ENCODE measurements around the gene CTLA4. TPM values are rescaled to one million over a fixed set of nuclear protein-coding genes. Genes with fewer than 3 reads are reported as not detected.

CTLA4 gene
- polyA plus RNA-seq, 3 donors, result 0.08 TPM; not detected in 2

DNA sequence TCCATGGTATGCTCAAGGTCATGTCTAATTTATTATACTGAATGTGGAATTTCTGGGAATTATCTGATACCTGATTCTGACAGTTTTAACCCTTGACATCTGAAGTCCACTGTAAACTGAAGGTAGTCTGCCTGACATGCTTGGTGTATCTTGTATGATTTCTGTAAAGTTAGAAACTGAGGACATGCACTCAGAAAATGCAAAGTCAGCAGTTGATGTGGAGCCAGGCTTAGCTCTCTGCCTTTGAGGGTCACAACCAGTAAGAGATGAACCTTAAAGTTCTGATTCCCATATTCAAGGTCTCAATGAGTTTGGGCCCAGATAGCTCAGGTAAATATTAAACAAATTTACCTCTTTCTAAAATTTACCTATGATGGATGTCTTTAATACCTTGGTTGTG is 12.3 kb upstream of the CTLA4 start:
- Mint-ChIP-seq H3K4me1 (peaks cover 15% of the 10 kb centered on the region), H3K4me3 (no peak overlapping the region), H3K27ac (no peak overlapping the region), H3K9me3 (peaks cover 0 to 3% (median 0%) of the 10 kb centered on the region in 7 donors), H3K36me3 (no peaks in the 10 kb centered on the region), H3K27me3 (ENCODE audit: low read depth in 3 of 3) (peaks cover 0 to 2% (median 2%) of the 10 kb centered on the region in 3 donors)
- no peaks in the 10 kb centered on the region for H3K79me2 ChIP-seq (ENCODE audit: insufficient read depth, low read length)
- no peak overlapping the region for H3K9ac ChIP-seq (ENCODE audit: insufficient read depth, low read length, poor library complexity, severe bottlenecking)
- H3K27ac ChIP-seq (ENCODE audit: low read depth in 1 of 2, low read length in 2 of 2), result no peak overlapping the region
- H4K20me1 ChIP-seq (ENCODE audit: insufficient read depth, low read length), result no peaks in the 10 kb centered on the region
- H3K9me3 ChIP-seq (replicated peaks in 1 of 2; ENCODE audit: control insufficient read depth in 1 of 2, insufficient read depth in 1 of 2, low read length in 2 of 2), result no peaks in the 10 kb centered on the region
- no peak for DNase-seq
- TF ChIP-seq, protein P1, sequence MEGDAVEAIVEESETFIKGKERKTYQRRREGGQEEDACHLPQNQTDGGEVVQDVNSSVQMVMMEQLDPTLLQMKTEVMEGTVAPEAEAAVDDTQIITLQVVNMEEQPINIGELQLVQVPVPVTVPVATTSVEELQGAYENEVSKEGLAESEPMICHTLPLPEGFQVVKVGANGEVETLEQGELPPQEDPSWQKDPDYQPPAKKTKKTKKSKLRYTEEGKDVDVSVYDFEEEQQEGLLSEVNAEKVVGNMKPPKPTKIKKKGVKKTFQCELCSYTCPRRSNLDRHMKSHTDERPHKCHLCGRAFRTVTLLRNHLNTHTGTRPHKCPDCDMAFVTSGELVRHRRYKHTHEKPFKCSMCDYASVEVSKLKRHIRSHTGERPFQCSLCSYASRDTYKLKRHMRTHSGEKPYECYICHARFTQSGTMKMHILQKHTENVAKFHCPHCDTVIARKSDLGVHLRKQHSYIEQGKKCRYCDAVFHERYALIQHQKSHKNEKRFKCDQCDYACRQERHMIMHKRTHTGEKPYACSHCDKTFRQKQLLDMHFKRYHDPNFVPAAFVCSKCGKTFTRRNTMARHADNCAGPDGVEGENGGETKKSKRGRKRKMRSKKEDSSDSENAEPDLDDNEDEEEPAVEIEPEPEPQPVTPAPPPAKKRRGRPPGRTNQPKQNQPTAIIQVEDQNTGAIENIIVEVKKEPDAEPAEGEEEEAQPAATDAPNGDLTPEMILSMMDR (IDR thresholded peaks at IDR 0.05), result no peak
- H3K36me3 ChIP-seq (replicated peaks in 1 of 2; ENCODE audit: control insufficient read depth in 1 of 2, insufficient read depth in 2 of 2, low read length in 2 of 2), result no peaks in the 10 kb centered on the region
- H3K4me2 ChIP-seq (replicated peaks; ENCODE audit: extremely low read depth, low read length, poor library complexity, severe bottlenecking), result no peak overlapping the region
- H2AFZ ChIP-seq (ENCODE audit: insufficient read depth, low read depth, low read length, poor library complexity, severe bottlenecking), result no peak overlapping the region
- intact Hi-C loops (cut with micrococcal nuclease), result loop anchor here (10.0 kb wide), 1 partner anchor 50 kb away; no protein-coding TSS in a partner anchor
- H3K4me1 ChIP-seq (ENCODE audit: control insufficient read depth in 1 of 2, insufficient read depth in 2 of 2, low read length in 2 of 2), result peaks cover 9 to 11% of the 10 kb centered on the region in 2 donors
- H3K4me3 ChIP-seq (replicated peaks in 1 of 3; ENCODE audit: low read depth in 2 of 3, low read length in 3 of 3), result no peak overlapping the region
- no peaks in the 10 kb centered on the region for H3K27me3 ChIP-seq (ENCODE audit: control insufficient read depth in 2 of 2, insufficient read depth in 2 of 2, low read length in 2 of 2)

DNA sequence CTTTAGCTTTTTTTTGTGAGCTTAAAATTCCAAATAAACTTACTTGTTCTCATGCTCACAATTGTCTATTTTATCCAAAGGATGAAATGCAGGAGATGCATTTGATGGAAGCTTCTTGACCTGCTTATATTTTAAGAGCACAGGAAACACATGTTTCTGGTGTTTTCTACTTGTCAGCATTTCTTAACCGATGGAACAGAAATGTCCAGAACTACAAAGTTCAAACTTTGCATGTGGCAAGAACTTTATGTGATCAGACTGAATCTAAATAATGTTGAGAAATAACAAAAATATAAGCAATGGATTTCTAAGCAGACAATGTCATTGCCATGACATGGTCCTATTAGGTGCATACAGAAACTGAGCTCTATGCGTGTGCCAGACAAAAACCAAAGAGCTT is 9.9 kb upstream of the CTLA4 start:
- Histone ChIP-seq H2AFZ (ENCODE audit: insufficient read depth, low read depth, low read length, poor library complexity, severe bottlenecking) (no peak overlapping the region), H3K79me2 (ENCODE audit: insufficient read depth, low read length) (no peaks in the 10 kb centered on the region), H4K20me1 (ENCODE audit: insufficient read depth, low read length) (no peaks in the 10 kb centered on the region), H3K36me3 (replicated peaks in 1 of 2; ENCODE audit: control insufficient read depth in 1 of 2, insufficient read depth in 2 of 2, low read length in 2 of 2) (no peaks in the 10 kb centered on the region), H3K4me2 (replicated peaks; ENCODE audit: extremely low read depth, low read length, poor library complexity, severe bottlenecking) (no peak overlapping the region), H3K27me3 (ENCODE audit: control insufficient read depth in 2 of 2, insufficient read depth in 2 of 2, low read length in 2 of 2) (no peaks in the 10 kb centered on the region), H3K4me1 (ENCODE audit: control insufficient read depth in 1 of 2, insufficient read depth in 2 of 2, low read length in 2 of 2) (peaks cover 9 to 11% of the 10 kb centered on the region in 2 donors), H3K9ac (ENCODE audit: insufficient read depth, low read length, poor library complexity, severe bottlenecking) (no peak overlapping the region), H3K4me3 (replicated peaks in 1 of 3; ENCODE audit: low read depth in 2 of 3, low read length in 3 of 3) (no peak overlapping the region), H3K27ac (ENCODE audit: low read depth in 1 of 2, low read length in 2 of 2) (no peak overlapping the region), H3K9me3 (replicated peaks in 1 of 2; ENCODE audit: control insufficient read depth in 1 of 2, insufficient read depth in 1 of 2, low read length in 2 of 2) (no peaks in the 10 kb centered on the region)
- no peak for DNase-seq
- TF ChIP-seq, protein P1 (IDR thresholded peaks at IDR 0.05), result no peak
- H3K4me3 Mint-ChIP-seq, result no peak overlapping the region
- H3K27me3 Mint-ChIP-seq (ENCODE audit: low read depth in 3 of 3), result peaks cover 2 to 3% (median 2%) of the 10 kb centered on the region in 3 donors
- no peak overlapping the region for H3K27ac Mint-ChIP-seq
- H3K36me3 Mint-ChIP-seq, result no peaks in the 10 kb centered on the region
- H3K9me3 Mint-ChIP-seq, result peaks cover 0 to 3% (median 0%) of the 10 kb centered on the region in 7 donors
- H3K4me1 Mint-ChIP-seq, result peaks cover 15% of the 10 kb centered on the region
- 0% methylated on average over 1 of the region's 2 CpGs for WGBS (ENCODE audit: insufficient coverage)
- intact Hi-C loops (cut with micrococcal nuclease), result loop anchor here (10.0 kb wide), 1 partner anchor 47 kb away; no protein-coding TSS in a partner anchor

Measured in CD14-positive monocyte (primary cell).